Activated T-helper 1 cell treated with anti-CD3 and anti-CD28 coated beads, Interleukin-12 subunit alpha, Interleukin-12 subunit beta, Interleukin-2, Interleukin-4 antibody, amounts not matched to agents 30 ng/mL and 10 ng/mL and 1 ng/mL, durations not matched to agents 14 hours and 24 hours and 36 hours (primary cell): ENCODE measurements around the gene CCDC9. TPM values are rescaled to one million over a fixed set of nuclear protein-coding genes. Genes with fewer than 3 reads are reported as not detected.

Experiments used
- total RNA-seq: library from RNA; stranded (reverse); gene quantifications from 2 replicates; pipeline ENCODE4 v1.2.3, GENCODE V29; 2022

CCDC9 gene
- total RNA-seq, 1 donor from 2014 or later, result 39.2 TPM

Other genes with a start within 250 kb of the CCDC9 start
- gene NPAS1, start 236.7 kb upstream of the CCDC9 start, total RNA-seq, result 0.39 and 0.49 TPM in 2 replicates
- 51.0 and 52.1 TPM in 2 replicates for gene TMEM160, start 207.9 kb upstream of the CCDC9 start, total RNA-seq
- gene ZC3H4, start 142.7 kb upstream of the CCDC9 start, total RNA-seq, result 111 and 114 TPM in 2 replicates
- gene SAE1, start 125.7 kb upstream of the CCDC9 start, total RNA-seq, result 141 and 142 TPM in 2 replicates
- gene BBC3, start 25.3 kb upstream of the CCDC9 start, total RNA-seq, result 13.8 and 15.4 TPM in 2 replicates
- 9.3 and 10.2 TPM in 2 replicates for gene INAFM1, start 18.4 kb downstream of the CCDC9 start, total RNA-seq
- 1.4 and 1.5 TPM in 2 replicates for gene C5AR1, start 53.3 kb downstream of the CCDC9 start, total RNA-seq
- not detected in 2 replicates for gene C5AR2, start 75.7 kb downstream of the CCDC9 start, total RNA-seq
- gene DHX34, start 92.8 kb downstream of the CCDC9 start, total RNA-seq, result 31.1 and 33.9 TPM in 2 replicates
- not detected in 2 replicates for gene MEIS3, start 163.0 kb downstream of the CCDC9 start, total RNA-seq
- 0.05 TPM in 1 of 2 replicates, not detected in the other for gene SLC8A2, start 215.4 kb downstream of the CCDC9 start, total RNA-seq
- 9.6 and 10.8 TPM in 2 replicates for gene KPTN, start 227.7 kb downstream of the CCDC9 start, total RNA-seq